ENCODE measurements around the gene CYBA.
"Not testable (repeated sequence)": the region's sequence is repeated elsewhere in the genome, so short reads cannot be mapped to it uniquely, and the experiment has no call there.

Gene CYBA

DNA sequence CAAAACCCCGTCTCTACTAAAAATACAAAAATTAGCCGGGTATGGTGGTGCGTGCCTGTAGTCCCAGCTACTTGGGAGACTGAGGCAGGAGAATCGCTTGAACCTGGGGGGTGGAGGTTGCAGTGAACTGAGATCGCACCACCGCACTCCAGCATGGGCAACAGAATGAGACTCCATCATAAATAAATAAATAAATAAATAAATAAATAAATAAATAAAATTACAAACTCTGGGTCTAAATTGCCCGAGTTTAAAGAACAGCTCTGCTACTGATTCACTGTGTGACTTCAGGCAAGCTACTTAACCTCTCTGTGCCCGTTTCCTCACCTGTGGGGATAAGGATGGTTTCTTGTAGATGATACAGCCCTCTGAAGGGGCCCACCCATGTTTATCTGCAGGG lies 18.6 kb upstream of the CYBA start:
- H3K4me1 ChIP-seq (ENCODE audit: control insufficient read depth, insufficient read depth, low read length); H3K9ac ChIP-seq (ENCODE audit: low read length); H3K27me3 ChIP-seq (ENCODE audit: control insufficient read depth, insufficient read depth, low read length); H3K4me3 ChIP-seq (ENCODE audit: low read length); H3K36me3 ChIP-seq (ENCODE audit: control insufficient read depth, insufficient read depth, low read length); H3K9me3 ChIP-seq (ENCODE audit: control insufficient read depth, low read length): not testable (repeated sequence)

- H3K4me3 ChIP-seq (ENCODE audit: low read length), result no peak overlapping the region
- no peak overlapping the region for H3K9ac ChIP-seq (ENCODE audit: low read length)
- no peaks in the 10 kb centered on the region for H3K27me3 ChIP-seq (ENCODE audit: control insufficient read depth, insufficient read depth, low read length)
- H3K9me3 ChIP-seq (ENCODE audit: control insufficient read depth, low read length), result no peaks in the 10 kb centered on the region
- no peaks in the 10 kb centered on the region for H3K36me3 ChIP-seq (ENCODE audit: control insufficient read depth, insufficient read depth, low read length)
- peaks cover 4% of the 10 kb centered on the region for H3K4me1 ChIP-seq (ENCODE audit: control insufficient read depth, insufficient read depth, low read length)
Observed at GRCh38 chr16:88667461-88667860, 16.6 kb upstream of the CYBA start.

GRCh38 chr16:88665570-88665969 lies 14.7 kb upstream of the CYBA start:
- H3K4me1 ChIP-seq (ENCODE audit: control insufficient read depth, insufficient read depth, low read length), result peaks cover 8% of the 10 kb centered on the region
- H3K4me3 ChIP-seq (ENCODE audit: low read length), result no peak overlapping the region
- no peaks in the 10 kb centered on the region for H3K9me3 ChIP-seq (ENCODE audit: control insufficient read depth, low read length)
- H3K9ac ChIP-seq (ENCODE audit: low read length), result no peak overlapping the region
- no peaks in the 10 kb centered on the region for H3K27me3 ChIP-seq (ENCODE audit: control insufficient read depth, insufficient read depth, low read length)
- no peaks in the 10 kb centered on the region for H3K36me3 ChIP-seq (ENCODE audit: control insufficient read depth, insufficient read depth, low read length)

DNA sequence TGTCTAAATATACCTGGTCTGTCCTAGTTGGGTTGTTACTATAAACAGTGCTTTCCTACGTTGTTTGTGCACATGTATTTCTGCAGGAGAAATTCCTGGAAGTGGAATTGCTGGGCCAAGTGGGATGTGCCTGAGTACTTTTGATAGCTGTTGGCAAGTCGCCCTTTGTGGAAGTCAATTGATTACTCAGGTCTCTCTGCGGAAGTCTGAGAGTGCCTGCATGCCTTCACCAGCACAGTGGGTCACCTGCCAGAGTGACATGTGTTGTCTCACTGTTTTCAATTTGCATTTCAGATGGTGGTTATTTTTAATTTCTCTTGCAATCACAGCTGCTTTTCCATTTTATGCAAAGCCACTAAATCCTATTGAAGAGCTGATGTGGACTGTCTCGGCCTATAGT lies 14.3 kb upstream of the CYBA start:
- H3K27me3 ChIP-seq (ENCODE audit: control insufficient read depth, insufficient read depth, low read length), result no peaks in the 10 kb centered on the region
- no peak overlapping the region for H3K9ac ChIP-seq (ENCODE audit: low read length)
- H3K4me1 ChIP-seq (ENCODE audit: control insufficient read depth, insufficient read depth, low read length), result peaks cover 8% of the 10 kb centered on the region
- H3K4me3 ChIP-seq (ENCODE audit: low read length), result no peak overlapping the region
- H3K9me3 ChIP-seq (ENCODE audit: control insufficient read depth, low read length), result no peaks in the 10 kb centered on the region
- H3K36me3 ChIP-seq (ENCODE audit: control insufficient read depth, insufficient read depth, low read length), result no peaks in the 10 kb centered on the region

GRCh38 chr16:88662843-88663606 lies 12.2 kb upstream of the CYBA start, which contains the start of gene MVD:
Gene MVD, minus strand, starts transcription at chr16:88663091. Its CDS starts 11 bp downstream, at chr16:88663080.
- peak within 1 kb of the TSS; percentile 87 for H3K4me3 ChIP-seq (ENCODE audit: low read length)
- H3K27me3 ChIP-seq (ENCODE audit: control insufficient read depth, insufficient read depth, low read length), result no peaks in the 10 kb centered on the region
- H3K4me1 ChIP-seq (ENCODE audit: control insufficient read depth, insufficient read depth, low read length), result peaks cover 8% of the 10 kb centered on the region
- no peaks in the 10 kb centered on the region for H3K36me3 ChIP-seq (ENCODE audit: control insufficient read depth, insufficient read depth, low read length)
- peak within 1 kb of the TSS; percentile 93 for H3K9ac ChIP-seq (ENCODE audit: low read length)
- H3K9me3 ChIP-seq (ENCODE audit: control insufficient read depth, low read length), result no peaks in the 10 kb centered on the region

GRCh38 chr16:88662222-88662842 lies 11.5 kb upstream of the CYBA start:
- Histone ChIP-seq H3K9me3 (ENCODE audit: control insufficient read depth, low read length) (no peaks in the 10 kb centered on the region), H3K27me3 (ENCODE audit: control insufficient read depth, insufficient read depth, low read length) (no peaks in the 10 kb centered on the region), H3K9ac (ENCODE audit: low read length) (peak overlapping the region; percentile 93), H3K4me3 (ENCODE audit: low read length) (peak overlapping the region; percentile 87), H3K4me1 (ENCODE audit: control insufficient read depth, insufficient read depth, low read length) (peaks cover 8% of the 10 kb centered on the region), H3K36me3 (ENCODE audit: control insufficient read depth, insufficient read depth, low read length) (no peaks in the 10 kb centered on the region)

DNA sequence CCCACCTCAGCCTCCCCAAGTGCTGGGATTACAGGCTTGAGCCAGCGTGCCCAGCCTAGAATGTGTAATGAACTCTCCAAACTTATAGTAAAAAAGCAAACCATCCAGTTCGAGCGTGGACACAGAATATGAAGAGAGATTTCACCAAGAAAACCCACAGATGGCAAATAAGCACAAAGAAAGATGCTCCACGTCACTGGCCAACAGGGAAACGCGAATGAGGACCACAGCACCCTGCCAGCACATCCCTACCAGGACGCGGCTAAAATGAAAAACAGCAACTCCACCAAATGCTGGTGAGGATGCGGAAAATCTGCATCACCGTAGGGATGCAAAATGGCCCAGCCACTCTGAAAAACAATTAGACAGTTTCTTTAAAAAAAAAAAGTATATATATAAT lies 10.6 kb upstream of the CYBA start:
- no peaks in the 10 kb centered on the region for H3K36me3 ChIP-seq (ENCODE audit: control insufficient read depth, insufficient read depth, low read length)
- H3K9ac ChIP-seq (ENCODE audit: low read length), result no peak overlapping the region
- no peaks in the 10 kb centered on the region for H3K27me3 ChIP-seq (ENCODE audit: control insufficient read depth, insufficient read depth, low read length)
- H3K9me3 ChIP-seq (ENCODE audit: control insufficient read depth, low read length), result no peaks in the 10 kb centered on the region
- H3K4me3 ChIP-seq (ENCODE audit: low read length), result no peak overlapping the region
- peaks cover 8% of the 10 kb centered on the region for H3K4me1 ChIP-seq (ENCODE audit: control insufficient read depth, insufficient read depth, low read length)

GRCh38 chr16:88659160-88659559 lies 8.3 kb upstream of the CYBA start:
- H3K4me1 ChIP-seq (ENCODE audit: control insufficient read depth, insufficient read depth, low read length), result peaks cover 8% of the 10 kb centered on the region
- no peaks in the 10 kb centered on the region for H3K36me3 ChIP-seq (ENCODE audit: control insufficient read depth, insufficient read depth, low read length)
- H3K9me3 ChIP-seq (ENCODE audit: control insufficient read depth, low read length), result no peaks in the 10 kb centered on the region
- H3K9ac ChIP-seq (ENCODE audit: low read length), result no peak overlapping the region
- H3K4me3 ChIP-seq (ENCODE audit: low read length), result no peak overlapping the region
- no peaks in the 10 kb centered on the region for H3K27me3 ChIP-seq (ENCODE audit: control insufficient read depth, insufficient read depth, low read length)

DNA sequence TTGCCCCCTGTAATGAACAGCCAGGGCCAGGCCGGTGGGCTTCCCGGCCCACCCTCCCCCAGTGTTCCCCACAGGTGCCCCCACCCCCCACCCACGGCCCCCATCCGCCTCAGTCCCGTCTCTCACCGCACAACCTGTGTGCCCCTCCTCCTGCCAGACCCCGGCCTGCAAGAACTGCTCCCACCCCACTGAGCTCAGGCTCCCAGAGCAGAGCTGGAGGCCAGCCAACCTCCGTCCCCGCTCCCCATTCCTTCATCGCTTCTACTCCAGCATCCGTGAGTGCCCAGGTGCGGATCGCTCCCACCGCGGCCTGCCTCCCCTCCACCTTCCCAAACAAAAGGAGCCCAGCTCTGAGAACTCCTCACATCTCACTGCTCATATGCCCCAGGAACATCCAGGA lies 7.9 kb upstream of the CYBA start:
- Histone ChIP-seq H3K4me3 (ENCODE audit: low read length) (no peak overlapping the region), H3K9ac (ENCODE audit: low read length) (no peak overlapping the region), H3K27me3 (ENCODE audit: control insufficient read depth, insufficient read depth, low read length) (no peaks in the 10 kb centered on the region), H3K4me1 (ENCODE audit: control insufficient read depth, insufficient read depth, low read length) (peaks cover 4% of the 10 kb centered on the region), H3K36me3 (ENCODE audit: control insufficient read depth, insufficient read depth, low read length) (no peaks in the 10 kb centered on the region), H3K9me3 (ENCODE audit: control insufficient read depth, low read length) (no peaks in the 10 kb centered on the region)

GRCh38 chr16:88657371-88657770 lies 6.5 kb upstream of the CYBA start:
- Histone ChIP-seq H3K36me3 (ENCODE audit: control insufficient read depth, insufficient read depth, low read length) (no peaks in the 10 kb centered on the region), H3K27me3 (ENCODE audit: control insufficient read depth, insufficient read depth, low read length) (no peaks in the 10 kb centered on the region), H3K9me3 (ENCODE audit: control insufficient read depth, low read length) (no peaks in the 10 kb centered on the region), H3K4me1 (ENCODE audit: control insufficient read depth, insufficient read depth, low read length) (peaks cover 4% of the 10 kb centered on the region), H3K4me3 (ENCODE audit: low read length) (no peak overlapping the region), H3K9ac (ENCODE audit: low read length) (no peak overlapping the region)

GRCh38 chr16:88656291-88656980 lies 5.6 kb upstream of the CYBA start:
- Histone ChIP-seq H3K9ac (ENCODE audit: low read length) (no peak overlapping the region), H3K4me3 (ENCODE audit: low read length) (no peak overlapping the region), H3K27me3 (ENCODE audit: control insufficient read depth, insufficient read depth, low read length) (no peaks in the 10 kb centered on the region), H3K9me3 (ENCODE audit: control insufficient read depth, low read length) (no peaks in the 10 kb centered on the region), H3K4me1 (ENCODE audit: control insufficient read depth, insufficient read depth, low read length) (peaks cover 4% of the 10 kb centered on the region), H3K36me3 (ENCODE audit: control insufficient read depth, insufficient read depth, low read length) (no peaks in the 10 kb centered on the region)

DNA sequence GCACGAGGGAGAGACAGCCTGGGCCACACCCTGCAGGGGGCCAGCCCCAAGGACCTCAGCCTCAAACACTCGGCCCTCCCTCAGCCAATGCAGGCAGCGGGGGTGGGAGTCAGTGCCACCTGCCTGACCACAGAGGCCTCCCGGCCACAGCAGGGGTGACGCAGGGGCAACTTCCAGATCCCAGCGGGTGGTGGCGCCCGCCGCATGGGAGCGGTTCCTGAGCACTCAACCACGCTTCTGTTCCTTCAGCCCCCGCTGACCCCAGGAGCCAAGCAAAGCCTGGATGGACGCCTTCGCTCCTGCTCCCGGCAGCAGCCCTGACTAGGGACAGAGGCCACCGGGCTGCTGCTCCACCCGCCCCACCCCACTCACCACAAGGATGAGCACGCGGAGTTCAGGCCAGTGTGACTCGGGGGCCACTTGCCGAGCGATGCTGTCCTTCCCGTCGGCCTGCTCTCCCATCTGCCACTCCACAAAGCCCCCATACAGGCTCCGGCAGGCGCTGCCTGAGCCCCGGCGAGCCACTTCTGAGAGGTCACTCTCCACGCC lies 5.0 kb upstream of the CYBA start:
- Histone ChIP-seq H3K4me3 (ENCODE audit: low read length) (no peak overlapping the region), H3K27me3 (ENCODE audit: control insufficient read depth, insufficient read depth, low read length) (no peaks in the 10 kb centered on the region), H3K4me1 (ENCODE audit: control insufficient read depth, insufficient read depth, low read length) (peaks cover 8% of the 10 kb centered on the region), H3K9me3 (ENCODE audit: control insufficient read depth, low read length) (no peaks in the 10 kb centered on the region), H3K9ac (ENCODE audit: low read length) (no peak overlapping the region), H3K36me3 (ENCODE audit: control insufficient read depth, insufficient read depth, low read length) (no peaks in the 10 kb centered on the region)
